Skeletal muscle tissue (tissue), 4 donors: Measurements from ENCODE around the gene CDH5. TPM values are rescaled to one million over a fixed set of nuclear protein-coding genes. Genes with fewer than 3 reads are reported as not detected.

Source experiments
- H3K27ac ChIP-seq: one replicate; pipeline ENCODE4 v1.7.0; 2013; ENCODE audit warnings: mild to moderate bottlenecking, low read depth, low read length, inconsistent platforms
- H3K27me3 ChIP-seq, 3 donors: one replicate each; pipeline ENCODE4 v1.7.0; 2013; ENCODE audit warnings: low read length in 3 of 3; ENCODE audit not compliant: control insufficient read depth in 3 of 3, insufficient read depth in 3 of 3
- H3K36me3 ChIP-seq, 3 donors: one replicate each; pipeline ENCODE4 v1.7.0; 2013; ENCODE audit warnings: low read length in 3 of 3; ENCODE audit not compliant: control insufficient read depth in 3 of 3, insufficient read depth in 3 of 3
- H3K4me1 ChIP-seq, 3 donors: one replicate each; pipeline ENCODE4 v1.7.0; 2013; ENCODE audit warnings: low read length in 3 of 3, mild to moderate bottlenecking in 3 of 3; ENCODE audit not compliant: control insufficient read depth in 3 of 3, insufficient read depth in 3 of 3
- H3K4me3 ChIP-seq, 3 donors: one replicate each; pipeline ENCODE4 v1.7.0; 2013; ENCODE audit warnings: low read length in 3 of 3
- H3K9ac ChIP-seq, 3 donors: one replicate each; pipeline ENCODE4 v1.7.0; 2013; ENCODE audit warnings: low read length in 3 of 3, mild to moderate bottlenecking in 3 of 3, moderate library complexity in 2 of 3, low read depth in 1 of 3
- H3K9me3 ChIP-seq, 3 donors: one replicate each; pipeline ENCODE4 v1.7.0; 2013; ENCODE audit warnings: low read length in 3 of 3; ENCODE audit not compliant: control insufficient read depth in 3 of 3
- total RNA-seq: library from RNA; depleted of rRNA; stranded (reverse); fragments of >200 nt; gene quantifications from one replicate; pipeline ENCODE4 v1.2.3, GENCODE V29; 2014
- donor health status: Osteomylitis.

CDH5 gene
- total RNA-seq, 1 donor from 2014 or later, result 42.8 TPM

- no peak overlapping the region for H3K27ac ChIP-seq
- no peak overlapping the region for H3K4me3 ChIP-seq
- no peaks in the 10 kb centered on the region for H3K9me3 ChIP-seq
- peaks cover 0 to 9% (median 6%) of the 10 kb centered on the region in 3 donors for H3K4me1 ChIP-seq
- H3K36me3 ChIP-seq, result no peaks in the 10 kb centered on the region
- no peak overlapping the region for H3K9ac ChIP-seq
- H3K27me3 ChIP-seq, result peaks cover 33 to 48% (median 45%) of the 10 kb centered on the region in 3 donors
Measured at GRCh38 chr16:66432429-66432828, 65.9 kb downstream of the CDH5 start.

- Histone ChIP-seq H3K4me3 (no peak overlapping the region), H3K36me3 (no peaks in the 10 kb centered on the region), H3K27me3 (peaks cover 9 to 30% (median 24%) of the 10 kb centered on the region in 3 donors), H3K4me1 (no peaks in the 10 kb centered on the region), H3K9me3 (no peaks in the 10 kb centered on the region), H3K27ac (no peak overlapping the region), H3K9ac (no peak overlapping the region)
Measured at GRCh38 chr16:66434619-66435430, 68.3 kb downstream of the CDH5 start.

- no peak overlapping the region for H3K9ac ChIP-seq
Measured at GRCh38 chr16:66435896-66436295, 69.4 kb downstream of the CDH5 start.

GRCh38 chr16:66437391-66437945, 71.0 kb downstream of the CDH5 start:
- no peak overlapping the region for H3K27ac ChIP-seq
- peaks cover 10 to 24% (median 23%) of the 10 kb centered on the region in 3 donors for H3K27me3 ChIP-seq
- no peak overlapping the region for H3K9ac ChIP-seq
- no peaks in the 10 kb centered on the region for H3K36me3 ChIP-seq
- no peak overlapping the region for H3K4me3 ChIP-seq
- H3K4me1 ChIP-seq, result no peaks in the 10 kb centered on the region
- H3K9me3 ChIP-seq, result no peaks in the 10 kb centered on the region

More at GRCh38 chr16:66435896-66436295, 69.4 kb downstream of the CDH5 start:
- no peak overlapping the region for H3K4me3 ChIP-seq
- H3K27me3 ChIP-seq, result peaks cover 9 to 28% (median 27%) of the 10 kb centered on the region in 3 donors
- H3K4me1 ChIP-seq, result no peaks in the 10 kb centered on the region
- no peaks in the 10 kb centered on the region for H3K36me3 ChIP-seq
- H3K27ac ChIP-seq, result no peak overlapping the region
- no peaks in the 10 kb centered on the region for H3K9me3 ChIP-seq

- Histone ChIP-seq H3K27ac (no peak overlapping the region), H3K4me3 (no peak overlapping the region), H3K4me1 (no peaks in the 10 kb centered on the region), H3K27me3 (peaks cover 6 to 27% (median 21%) of the 10 kb centered on the region in 3 donors), H3K9ac (no peak overlapping the region), H3K9me3 (no peaks in the 10 kb centered on the region), H3K36me3 (no peaks in the 10 kb centered on the region)
Measured at GRCh38 chr16:66438536-66438935, 72.0 kb downstream of the CDH5 start.

GRCh38 chr16:66439051-66439730, 72.7 kb downstream of the CDH5 start:
- no peaks in the 10 kb centered on the region for H3K36me3 ChIP-seq
- no peak overlapping the region for H3K9ac ChIP-seq
- H3K4me1 ChIP-seq, result no peaks in the 10 kb centered on the region
- H3K9me3 ChIP-seq, result no peaks in the 10 kb centered on the region
- H3K27ac ChIP-seq, result no peak overlapping the region
- no peak overlapping the region for H3K4me3 ChIP-seq
- peaks cover 10 to 27% (median 17%) of the 10 kb centered on the region in 3 donors for H3K27me3 ChIP-seq

GRCh38 chr16:66440271-66440802, 73.8 kb downstream of the CDH5 start:
- peaks cover 13 to 26% (median 17%) of the 10 kb centered on the region in 3 donors for H3K27me3 ChIP-seq
- no peak overlapping the region for H3K9ac ChIP-seq
- H3K36me3 ChIP-seq, result no peaks in the 10 kb centered on the region
- H3K9me3 ChIP-seq, result no peaks in the 10 kb centered on the region
- no peak overlapping the region for H3K27ac ChIP-seq
- no peak overlapping the region for H3K4me3 ChIP-seq
- H3K4me1 ChIP-seq, result no peaks in the 10 kb centered on the region

- no peaks in the 10 kb centered on the region for H3K4me1 ChIP-seq
- H3K27ac ChIP-seq, result no peak overlapping the region
- no peaks in the 10 kb centered on the region for H3K36me3 ChIP-seq
- no peak overlapping the region for H3K9ac ChIP-seq
- H3K27me3 ChIP-seq, result peaks cover 13 to 24% (median 17%) of the 10 kb centered on the region in 3 donors
- H3K4me3 ChIP-seq, result no peak overlapping the region
- H3K9me3 ChIP-seq, result no peaks in the 10 kb centered on the region
Measured at GRCh38 chr16:66440970-66441369, 74.5 kb downstream of the CDH5 start.

GRCh38 chr16:66441586-66442375, 75.3 kb downstream of the CDH5 start:
- H3K9ac ChIP-seq, result no peak overlapping the region
- no peak overlapping the region for H3K4me3 ChIP-seq
- no peak overlapping the region for H3K27ac ChIP-seq
- no peaks in the 10 kb centered on the region for H3K9me3 ChIP-seq
- no peaks in the 10 kb centered on the region for H3K36me3 ChIP-seq
- H3K4me1 ChIP-seq, result no peaks in the 10 kb centered on the region
- H3K27me3 ChIP-seq, result peaks cover 17 to 24% (median 19%) of the 10 kb centered on the region in 3 donors
